NCI-H146 treated with DMSO at 0.1 percent for 48 hours (cell line): ENCODE data around the gene TMEM240.
"Not testable (repeated sequence)": the region's sequence is repeated elsewhere in the genome, so short reads cannot be mapped to it uniquely, and the experiment has no call there.

ENCODE experiments used
- DNase-seq: peaks from one replicate; lab custom pipeline; 2025; ENCODE audit not compliant: unreplicated experiment; lab: John Stamatoyannopoulos, UW

TMEM240 gene

GRCh38 chr1:1557688-1558087 lies 17.3 kb upstream of the TMEM240 start:
- not testable (repeated sequence) for DNase-seq

DNA sequence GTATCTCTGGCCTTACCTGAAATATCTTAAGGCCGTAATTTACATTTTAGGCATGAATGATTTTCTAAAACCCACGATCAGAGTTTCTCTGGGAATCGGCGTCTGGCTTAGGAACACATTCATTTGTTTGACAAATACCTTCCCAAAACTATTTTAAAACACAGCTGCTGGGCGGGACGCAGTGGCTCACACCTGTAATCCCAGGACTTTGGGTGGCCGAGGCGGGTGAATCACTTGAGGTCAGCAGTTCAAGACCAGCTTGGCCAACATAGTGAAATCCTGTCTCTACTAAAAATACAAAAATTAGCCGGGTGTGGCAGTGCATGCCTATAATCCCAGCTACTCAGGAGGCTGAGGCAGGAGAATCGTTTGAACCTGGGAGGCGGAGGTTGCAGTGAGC lies 16.5 kb upstream of the TMEM240 start:
- not testable (repeated sequence) for DNase-seq

GRCh38 chr1:1556505-1556904 lies 16.1 kb upstream of the TMEM240 start:
- no peak for DNase-seq

DNA sequence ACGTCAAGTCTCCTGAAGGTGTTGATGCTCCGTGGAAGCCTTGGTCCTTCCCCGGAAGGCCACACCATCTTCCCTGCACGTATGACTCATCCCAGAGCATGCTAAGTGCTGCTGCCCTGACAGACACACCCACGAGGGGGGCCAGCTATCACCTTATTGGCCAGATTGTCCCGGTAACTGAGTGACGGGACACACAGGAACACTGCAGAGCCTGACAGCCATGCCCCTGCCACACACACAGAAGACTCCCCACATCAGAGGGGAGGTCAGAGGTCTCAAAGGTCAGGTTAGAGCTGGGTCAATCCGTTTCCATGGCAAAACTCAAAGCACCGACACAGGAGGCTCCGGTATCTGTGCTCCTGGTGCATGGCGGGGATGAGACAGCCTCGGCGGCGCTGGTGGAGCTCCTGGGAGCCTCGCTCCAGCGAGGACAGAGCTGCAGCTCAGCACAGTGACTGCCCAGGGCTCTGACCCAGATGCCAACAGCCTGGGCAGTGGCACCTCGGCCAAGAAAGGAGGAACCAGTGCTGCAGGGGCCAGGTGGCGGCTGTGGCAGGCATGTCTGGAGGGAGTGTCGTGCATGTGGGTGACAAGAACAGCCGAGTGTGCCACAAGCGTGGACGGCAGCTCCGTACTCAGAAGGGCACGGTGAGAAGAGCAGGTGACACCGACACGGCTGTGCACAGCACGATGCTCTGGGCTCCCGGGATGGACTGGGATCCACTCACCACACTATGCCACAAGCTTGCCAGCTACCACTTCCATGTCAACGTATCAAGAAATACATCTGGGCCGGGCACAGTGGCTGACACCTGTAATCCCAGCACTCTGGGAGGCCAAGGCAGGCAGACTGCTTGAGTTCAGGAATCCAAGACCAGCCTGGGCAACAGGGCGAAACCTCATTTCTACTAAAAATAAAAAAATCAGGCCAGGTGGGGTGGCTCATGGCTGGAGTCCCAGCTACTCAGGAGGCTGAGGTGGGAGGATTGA lies 14.8 kb upstream of the TMEM240 start:
- no peak for DNase-seq

GRCh38 chr1:1554550-1554925 lies 14.1 kb upstream of the TMEM240 start:
- DNase-seq = no peak

GRCh38 chr1:1553821-1554494 lies 13.5 kb upstream of the TMEM240 start:
- no peak for DNase-seq

DNA sequence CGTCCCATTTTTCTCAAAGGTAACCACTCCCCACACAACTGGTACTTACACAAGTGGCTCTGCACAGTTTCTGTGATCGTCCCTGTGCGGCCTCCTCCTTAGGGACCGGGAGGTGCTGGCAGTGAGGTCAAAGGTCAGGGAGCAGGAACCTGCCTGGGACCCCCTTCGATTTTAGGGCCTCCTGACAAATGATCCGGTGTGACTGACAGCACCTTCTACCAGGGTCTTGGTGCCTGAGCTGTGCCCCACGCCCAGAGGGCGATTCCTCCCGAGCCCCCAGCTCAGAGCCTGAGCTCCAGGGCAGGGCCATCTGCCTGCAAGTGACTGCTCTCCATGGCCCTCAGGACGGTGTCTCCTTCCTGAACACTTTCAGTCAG lies 11.8 kb upstream of the TMEM240 start:
- DNase-seq = no peak

DNA sequence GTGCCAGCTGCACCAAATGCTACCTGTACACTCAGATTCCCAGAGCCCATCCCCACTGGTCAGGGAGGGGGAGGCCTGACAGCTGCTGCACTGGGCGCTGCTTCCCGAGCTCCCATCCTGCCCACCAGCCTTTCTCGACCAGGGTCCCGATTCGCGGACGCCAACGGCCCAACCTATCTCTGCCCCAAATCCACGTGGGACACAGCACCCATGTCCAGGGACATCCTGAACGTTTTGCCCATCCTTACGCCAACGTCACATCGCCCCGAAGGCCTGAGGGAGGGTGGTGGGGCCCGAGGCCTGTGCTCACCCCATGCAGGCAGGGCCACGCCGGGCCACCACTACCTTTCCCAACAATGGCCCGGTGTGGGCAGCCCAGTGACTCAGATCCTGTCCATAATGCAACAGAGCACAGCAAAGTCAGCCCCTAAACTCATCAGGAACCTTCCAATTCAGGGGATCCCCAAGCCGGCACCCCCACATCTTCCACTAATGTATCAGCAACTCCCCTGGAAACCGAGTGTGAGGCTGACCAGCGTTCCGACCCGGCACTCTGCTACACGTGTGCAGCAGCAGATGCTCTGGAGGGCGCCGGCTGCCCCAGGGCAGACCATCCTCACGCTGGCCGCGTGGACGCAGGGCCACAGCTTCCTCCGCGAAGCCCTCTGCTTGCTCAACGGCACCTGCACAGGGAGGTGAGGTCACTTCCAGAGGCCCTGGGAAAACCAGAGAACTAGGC lies 11.3 kb upstream of the TMEM240 start:
- no peak for DNase-seq

DNA sequence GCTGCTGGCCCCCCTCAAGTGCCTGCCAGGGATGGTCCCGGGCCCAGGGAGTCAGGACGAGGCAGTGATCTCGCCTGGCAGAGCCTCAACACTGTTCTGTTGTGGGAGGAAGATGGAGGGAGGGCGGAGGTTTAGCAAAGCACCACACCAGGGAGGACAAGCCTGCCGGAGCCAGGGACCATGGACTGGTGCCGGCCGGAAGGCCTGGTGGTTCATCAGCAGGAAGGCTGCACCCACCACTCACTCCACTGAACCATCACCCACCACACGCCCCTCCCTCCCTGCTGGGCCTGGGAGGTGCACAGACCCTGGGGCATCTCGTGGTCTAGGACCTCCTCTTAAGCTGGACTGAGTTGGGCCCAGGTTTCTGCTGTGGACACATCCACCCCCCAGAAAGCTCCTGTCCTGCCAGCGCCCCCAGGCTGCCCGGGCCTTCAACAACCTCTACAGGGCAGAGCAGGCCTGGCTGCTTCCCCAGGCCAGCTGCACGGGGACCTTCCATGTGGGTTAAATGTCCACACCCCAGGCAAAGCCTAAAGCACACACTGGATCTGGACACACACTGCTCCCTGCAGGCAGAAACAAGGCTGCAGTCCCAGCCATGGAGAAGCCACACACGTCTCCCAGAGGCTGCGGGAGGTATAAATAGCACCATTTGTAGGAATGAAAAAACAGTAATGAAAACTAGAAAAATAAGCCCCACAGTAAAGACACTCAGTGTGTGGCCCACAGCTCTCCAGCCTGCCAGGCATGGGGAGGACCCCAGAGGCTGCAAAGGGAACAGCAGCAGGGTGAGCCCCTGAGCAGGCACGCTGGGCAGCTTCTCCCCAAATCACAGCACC lies 10.4 kb upstream of the TMEM240 start:
- no peak for DNase-seq

DNA sequence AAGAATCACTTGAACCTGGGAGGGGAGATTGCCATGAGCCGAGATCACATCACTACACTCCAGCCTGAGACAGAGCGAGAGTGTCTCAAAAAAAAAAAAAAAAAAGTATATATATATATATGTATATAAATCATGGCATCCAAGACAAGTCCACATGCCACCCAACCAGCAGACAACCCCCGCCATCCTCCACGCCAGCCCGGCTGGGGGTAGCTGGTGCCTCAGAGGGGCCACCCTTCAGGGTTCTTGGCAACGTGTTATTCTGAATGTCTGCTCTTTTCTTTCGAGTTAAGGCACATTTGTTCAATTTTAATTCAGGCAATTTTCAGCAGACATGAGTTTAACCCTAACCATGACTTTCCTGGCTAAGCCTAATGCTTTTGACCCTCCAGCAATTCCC lies 9.7 kb upstream of the TMEM240 start:
- DNase-seq = no peak

- no peak for DNase-seq
These were observed 8.2 kb upstream of the TMEM240 start for GRCh38 chr1:1548591-1548990.

DNA sequence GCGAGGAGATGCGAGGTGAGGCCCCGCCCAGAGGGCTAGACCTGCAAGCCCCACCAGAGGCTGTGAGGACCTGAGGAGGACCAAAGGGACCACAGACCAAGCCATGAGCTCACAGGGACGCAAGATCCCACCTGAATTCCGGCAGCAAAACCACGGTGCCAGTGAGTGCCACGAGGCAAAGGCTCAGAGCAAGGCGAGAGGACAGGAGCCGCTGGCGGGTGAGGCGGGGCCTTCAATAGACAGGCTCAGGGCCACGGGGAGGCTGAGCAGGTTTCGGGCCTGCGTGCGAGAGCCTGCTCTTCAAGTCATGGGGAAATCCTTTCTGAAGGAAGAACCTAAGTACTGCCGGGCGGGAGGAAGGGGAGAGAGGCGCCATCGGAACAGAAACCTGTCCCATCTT lies 7.1 kb upstream of the TMEM240 start:
- no peak for DNase-seq

- no peak for DNase-seq
These were observed 6.6 kb upstream of the TMEM240 start for GRCh38 chr1:1547011-1547410.

DNA sequence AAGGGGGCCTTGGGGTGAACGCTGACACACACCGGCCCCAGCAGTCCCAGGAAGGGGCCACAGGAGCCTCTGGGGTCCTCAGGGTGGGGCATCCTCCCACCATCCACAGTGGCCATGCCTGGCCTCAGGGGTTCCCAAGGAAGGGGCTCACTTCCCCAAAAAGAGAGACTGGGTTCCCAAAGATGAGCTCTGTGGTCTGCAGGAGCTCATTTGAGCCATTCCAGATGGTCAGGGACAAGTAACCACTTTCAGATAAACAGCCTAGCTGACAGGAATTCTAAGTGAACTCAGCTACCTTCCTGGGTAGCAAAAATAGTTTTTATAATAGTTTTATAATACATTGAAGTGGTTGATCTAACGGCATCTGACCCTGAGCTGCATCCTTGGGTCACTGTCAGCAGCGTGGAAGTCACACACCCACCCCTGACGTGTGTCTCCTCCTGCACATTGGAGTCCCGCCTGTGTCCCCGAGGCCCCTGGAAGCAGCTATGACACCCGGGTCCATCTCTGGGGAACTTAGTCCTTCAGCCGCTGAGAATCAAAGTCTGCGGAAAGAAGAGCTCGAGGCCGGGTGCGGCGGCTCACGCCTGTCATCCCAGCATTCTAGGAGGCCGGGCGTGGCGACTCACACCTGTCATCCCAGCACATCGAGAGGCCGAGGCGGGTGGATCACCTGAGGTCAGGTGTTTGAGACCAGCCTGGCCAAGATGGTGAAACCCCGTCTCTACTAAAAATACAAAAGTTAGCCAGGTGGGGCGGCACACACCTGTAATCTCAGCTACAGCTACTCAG lies 5.7 kb upstream of the TMEM240 start:
- no peak for DNase-seq

- no peak for DNase-seq
These were observed 4.1 kb upstream of the TMEM240 start for GRCh38 chr1:1544544-1544943.

GRCh38 chr1:1543706-1544099 lies 3.3 kb upstream of the TMEM240 start:
- DNase-seq = no peak

GRCh38 chr1:1542766-1543705 lies 2.6 kb upstream of the TMEM240 start:
- no peak for DNase-seq

GRCh38 chr1:1541956-1542765 lies 1.7 kb upstream of the TMEM240 start:
- no peak for DNase-seq
